Colonic mucosa (tissue), 4 donors: ENCODE data around the gene SCMH1. TPM values are rescaled to one million over a fixed set of nuclear protein-coding genes. Genes with fewer than 3 reads are reported as not detected.

Source experiments
- DNase-seq: peaks from one replicate; pipeline ENCODE4 v3.0.0-alpha.2; 2020
- H3K27ac ChIP-seq: fragments of 200-600 bp; one replicate; pipeline ENCODE4 v1.8.0; 2021
- H3K27me3 ChIP-seq: fragments of 200-600 bp; one replicate; pipeline ENCODE4 v1.8.0; 2021
- H3K36me3 ChIP-seq: fragments of 200-600 bp; one replicate; pipeline ENCODE4 v1.8.0; 2021
- H3K4me1 ChIP-seq: fragments of 200-600 bp; one replicate; pipeline ENCODE4 v1.8.0; 2021; ENCODE audit warnings: mild to moderate bottlenecking
- H3K4me3 ChIP-seq: fragments of 200-600 bp; one replicate; pipeline ENCODE4 v1.8.0; 2021
- H3K9ac ChIP-seq, 2 donors: one replicate each; pipeline ENCODE4 v1.7.0; 2013; ENCODE audit warnings: control low read depth in 2 of 2, low read depth in 2 of 2, low read length in 2 of 2
- H3K9me3 ChIP-seq: fragments of 200-600 bp; one replicate; pipeline ENCODE4 v1.8.0; 2021
- CTCF ChIP-seq: fragments of 200-600 bp; IDR thresholded peaks from one replicate; pipeline ENCODE4 v1.8.0; 2022; ENCODE audit warnings: antibody characterized with exemption, mild to moderate bottlenecking
- intact Hi-C: fragments of 100-400 bp; cut with DNase I; formaldehyde crosslinking; loops from one replicate; pipeline ENCODE4 v1.14.1; 2022
- total RNA-seq, 2 donors: library from RNA; stranded (reverse); fragmentation: NEBNext Ultra II Directional in 1 of 2; extraction: Animal tissue kit (Norgen Biotek cat#: 25700) in 1 of 2; gene quantifications; one replicate each; pipeline ENCODE4 v1.2.1, GENCODE V29; 2021
- donor health status: healthy.
- donor health status: DM: no; HTN: no; CAD: no.
- donor health status: DM: no; HTN: no; CAD: no.

SCMH1 gene
- total RNA-seq, 2 donors from 2014 or later = 26.3 to 32.7 TPM

GRCh38 chr1:41009466-41009865 lies 232.6 kb downstream of the SCMH1 start:
- Histone ChIP-seq H3K36me3 (peaks cover 4% of the 10 kb centered on the region), H3K9ac (no peak overlapping the region)

GRCh38 chr1:41006942-41007865 lies 234.9 kb downstream of the SCMH1 start:
- no peak for DNase-seq
- no peaks in the 10 kb centered on the region for H3K36me3 ChIP-seq
- intact Hi-C loops = no loop called here
- TF ChIP-seq CTCF = no peak
- no peak overlapping the region for H3K9ac ChIP-seq
- H3K4me1 ChIP-seq = no peaks in the 10 kb centered on the region
- no peaks in the 10 kb centered on the region for H3K27me3 ChIP-seq
- no peak overlapping the region for H3K4me3 ChIP-seq
- no peaks in the 10 kb centered on the region for H3K9me3 ChIP-seq
- no peak overlapping the region for H3K27ac ChIP-seq

More at GRCh38 chr1:41009466-41009865, 232.6 kb downstream of the SCMH1 start:
- no peaks in the 10 kb centered on the region for H3K4me1 ChIP-seq
- H3K4me3 ChIP-seq = no peak overlapping the region
- H3K27ac ChIP-seq = no peak overlapping the region
- no peaks in the 10 kb centered on the region for H3K9me3 ChIP-seq
- no peak for TF ChIP-seq CTCF
- intact Hi-C loops = no loop called here
- no peak for DNase-seq
- no peaks in the 10 kb centered on the region for H3K27me3 ChIP-seq

- intact Hi-C loops = no loop called here
- Histone ChIP-seq H3K27me3 (no peaks in the 10 kb centered on the region), H3K9ac (no peak overlapping the region), H3K4me1 (no peaks in the 10 kb centered on the region), H3K4me3 (no peak overlapping the region), H3K27ac (no peak overlapping the region), H3K36me3 (no peaks in the 10 kb centered on the region), H3K9me3 (no peaks in the 10 kb centered on the region)
- no peak for TF ChIP-seq CTCF
- DNase-seq = no peak
Measured at GRCh38 chr1:41005876-41006275, 236.2 kb downstream of the SCMH1 start.

- DNase-seq = peak; percentile 88
- H3K4me3 ChIP-seq = no peak overlapping the region
- no peak overlapping the region for H3K9ac ChIP-seq
- H3K9me3 ChIP-seq = no peaks in the 10 kb centered on the region
- intact Hi-C loops = no loop called here
- TF ChIP-seq CTCF = no peak
- no peaks in the 10 kb centered on the region for H3K36me3 ChIP-seq
- no peak overlapping the region for H3K27ac ChIP-seq
- no peaks in the 10 kb centered on the region for H3K27me3 ChIP-seq
- H3K4me1 ChIP-seq = no peaks in the 10 kb centered on the region
Measured at GRCh38 chr1:41003640-41004220, 238.4 kb downstream of the SCMH1 start.

- no peaks in the 10 kb centered on the region for H3K36me3 ChIP-seq
- DNase-seq = no peak
- intact Hi-C loops = no loop called here
- H3K27ac ChIP-seq = no peak overlapping the region
- H3K4me3 ChIP-seq = no peak overlapping the region
- no peaks in the 10 kb centered on the region for H3K27me3 ChIP-seq
- no peak overlapping the region for H3K9ac ChIP-seq
- no peaks in the 10 kb centered on the region for H3K9me3 ChIP-seq
- no peak for TF ChIP-seq CTCF
- H3K4me1 ChIP-seq = no peaks in the 10 kb centered on the region
Measured at GRCh38 chr1:41003127-41003639, 238.9 kb downstream of the SCMH1 start.
